Esophagus muscularis mucosa (tissue), 3 donors: Measurements from ENCODE around the gene PCNX2.

Experiments used
- CTCF ChIP-seq, 3 experiments: fragments of 200-600 bp in 2 of 3; fragments of 450-650 bp in 1 of 3; sonication (generic) in 2 of 3; IDR thresholded peaks; one replicate each; pipeline ENCODE4 v1.5.1; 2017 to 2019; ENCODE audit warnings: antibody characterized with exemption in 3 of 3, mild to moderate bottlenecking in 2 of 3, moderate library complexity in 1 of 3
- POLR2AphosphoS5 ChIP-seq, 2 donors: sonication (generic); formaldehyde crosslinking; IDR thresholded peaks; one replicate each; pipeline ENCODE4 v1.6.1; 2017; ENCODE audit warnings: antibody characterized with exemption in 2 of 2

- TF ChIP-seq CTCF (IDR thresholded peaks at IDR 0.05): no peak
- no peak for TF ChIP-seq POLR2AphosphoS5 (IDR thresholded peaks at IDR 0.05)
These were observed 53.8 kb downstream of the PCNX2 start for GRCh38 chr1:233241759-233242158.
